PC-3 (cell line): ENCODE results near the gene CARD10. TPM values are rescaled to one million over a fixed set of nuclear protein-coding genes. Genes with fewer than 3 reads are reported as not detected.
A peak's percentile ranks its signal among the peaks of the same experiment; 100 is the strongest.

ENCODE experiments used
- ATAC-seq: fragments of 200-7000 bp; cut with Tn5 transposase; 2 replicates; pipeline ENCODE4 v1.9.1; 2020; ENCODE audit warnings: mild to moderate bottlenecking, moderate library complexity
- BruUV-seq: library from RNA; stranded (reverse); fragments of 400-500 nt; replicated peaks from 2 replicates; lab custom pipeline; 2021; lab: Mats Ljungman, UMichigan
- CTCF ChIA-PET: fragments of 300-600 bp; sonication (Branson Sonifier 250); formaldehyde crosslinking; loops from one replicate; lab custom pipeline; 2022; ENCODE audit warnings: antibody characterized with exemption; lab: Charles Lee
- POLR2A ChIA-PET: fragments of 300-600 bp; sonication (Branson Sonifier 250); formaldehyde crosslinking; loops from one replicate; lab custom pipeline; 2022; ENCODE audit warnings: antibody characterized with exemption; ENCODE audit not compliant: unreplicated experiment; lab: Charles Lee
- DNase-seq: peaks from one replicate; pipeline ENCODE4 v3.0.0-alpha.2; 2015
- H2AFZ ChIP-seq: fragments of 300-600 bp; sonication (generic); 2 replicates; pipeline ENCODE4 v1.6.0; 2016; ENCODE audit warnings: antibody characterized with exemption, low read length
- H3F3A ChIP-seq: fragments of 300-600 bp; sonication (generic); one replicate; pipeline ENCODE4 v1.6.0; 2017; ENCODE audit warnings: antibody characterized with exemption, low read length, control low read depth, mild to moderate bottlenecking; ENCODE audit not compliant: unreplicated experiment
- H3K27ac ChIP-seq: fragments of 300-600 bp; sonication (generic); 2 replicates; pipeline ENCODE4 v1.5.1; 2016; ENCODE audit warnings: mild to moderate bottlenecking, low read length
- H3K27me3 ChIP-seq: fragments of 300-600 bp; sonication (generic); 2 replicates; pipeline ENCODE4 v1.6.1; 2016; ENCODE audit warnings: low read length, mixed read lengths
- H3K36me3 ChIP-seq: fragments of 300-600 bp; sonication (generic); 2 replicates; pipeline ENCODE4 v1.6.1; 2016; ENCODE audit warnings: low read depth, mixed run types, low read length, mixed read lengths
- H3K4me1 ChIP-seq: fragments of 300-600 bp; sonication (generic); 2 replicates; pipeline ENCODE4 v1.5.1; 2016; ENCODE audit warnings: low read length; ENCODE audit not compliant: insufficient read depth
- H3K4me2 ChIP-seq: fragments of 300-600 bp; sonication (generic); 2 replicates; pipeline ENCODE4 v1.6.0; 2016; ENCODE audit warnings: low read length
- H3K4me3 ChIP-seq: fragments of 300-600 bp; sonication (generic); 2 replicates; pipeline ENCODE4 v1.5.1; 2016; ENCODE audit warnings: mild to moderate bottlenecking, low read length, mixed read lengths
- H3K79me2 ChIP-seq: fragments of 300-600 bp; sonication (generic); 2 replicates; pipeline ENCODE4 v1.6.1; 2017; ENCODE audit warnings: low read length, mixed read lengths
- H3K9ac ChIP-seq: fragments of 300-600 bp; sonication (generic); 2 replicates; pipeline ENCODE4 v1.6.0; 2016; ENCODE audit warnings: mild to moderate bottlenecking, low read length
- H3K9me2 ChIP-seq: fragments of 300-600 bp; sonication (generic); replicated peaks from 2 replicates; pipeline ENCODE4 v1.6.1; 2016; ENCODE audit warnings: mixed run types, low read length, mixed read lengths
- H3K9me3 ChIP-seq: fragments of 300-600 bp; sonication (generic); 2 replicates; pipeline ENCODE4 v1.6.1; 2016; ENCODE audit warnings: low read length, mixed read lengths
- H4K20me1 ChIP-seq: fragments of 300-600 bp; sonication (generic); 2 replicates; pipeline ENCODE4 v1.6.1; 2016; ENCODE audit warnings: low read length, mixed read lengths
- EZH2 ChIP-seq: fragments of 300-600 bp; sonication (generic); IDR thresholded peaks from one replicate; pipeline ENCODE4 v1.6.1; 2017; ENCODE audit warnings: antibody characterized with exemption, mild to moderate bottlenecking, low read length; ENCODE audit not compliant: unreplicated experiment
- EZH2phosphoT487 ChIP-seq: fragments of 300-600 bp; sonication (generic); IDR thresholded peaks from 2 replicates; pipeline ENCODE4 v1.6.1; 2018; ENCODE audit warnings: mild to moderate bottlenecking, antibody characterized with exemption, low read length, borderline replicate concordance
- intact Hi-C: fragments of 100-400 bp; cut with micrococcal nuclease; formaldehyde crosslinking; loops from 2 replicates; pipeline ENCODE4 v1.9.0; 2023
- total RNA-seq: library from RNA; depleted of rRNA; stranded (reverse); fragments of >200 nt; gene quantifications from 2 replicates; pipeline ENCODE4 v1.2.3, GENCODE V29; 2014
- TF ChIP-seq, protein P1 (sequence below): fragments of 300-600 bp; sonication (generic); conservative IDR thresholded peaks from 2 replicates; pipeline ENCODE4 v1.5.1; 2017; ENCODE audit warnings: antibody characterized with exemption, low read depth, mild to moderate bottlenecking, low read length

The CARD10 gene
- total RNA-seq, 1 experiment from 2014 or later = 20.7 TPM

DNA sequence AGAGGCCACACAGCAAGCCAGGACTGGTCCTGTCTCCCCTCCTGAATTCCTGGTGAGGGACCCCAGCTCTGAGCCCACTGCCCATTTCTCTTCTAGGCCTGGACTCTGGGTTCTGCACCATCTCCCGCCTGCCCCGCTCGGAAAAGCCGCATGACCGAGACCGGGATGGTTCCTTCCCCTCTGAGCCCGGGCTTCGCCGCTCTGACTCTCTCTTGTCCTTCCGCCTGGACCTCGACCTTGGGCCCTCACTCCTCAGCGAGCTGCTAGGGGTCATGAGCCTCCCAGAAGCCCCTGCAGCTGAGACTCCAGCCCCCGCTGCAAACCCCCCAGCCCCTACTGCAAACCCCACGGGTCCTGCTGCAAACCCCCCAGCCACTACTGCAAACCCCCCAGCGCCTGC is 48.8 kb upstream of the CARD10 start:
- ChIA-PET CTCF (no interaction called here), POLR2A (interaction anchor here (0.6 kb wide), 1 partner anchor 25 kb away, joined by 3 read pairs; no protein-coding TSS in a partner anchor)
- H3K4me3 ChIP-seq = no peak overlapping the region
- H3K27me3 ChIP-seq = no peaks in the 10 kb centered on the region
- H3F3A ChIP-seq = peaks cover 5% of the 10 kb centered on the region
- no peak overlapping the region for H3K9ac ChIP-seq
- DNase-seq = no peak
- TF ChIP-seq EZH2phosphoT487 = no peak
- TF ChIP-seq EZH2 = no peak
- TF ChIP-seq, protein P1, sequence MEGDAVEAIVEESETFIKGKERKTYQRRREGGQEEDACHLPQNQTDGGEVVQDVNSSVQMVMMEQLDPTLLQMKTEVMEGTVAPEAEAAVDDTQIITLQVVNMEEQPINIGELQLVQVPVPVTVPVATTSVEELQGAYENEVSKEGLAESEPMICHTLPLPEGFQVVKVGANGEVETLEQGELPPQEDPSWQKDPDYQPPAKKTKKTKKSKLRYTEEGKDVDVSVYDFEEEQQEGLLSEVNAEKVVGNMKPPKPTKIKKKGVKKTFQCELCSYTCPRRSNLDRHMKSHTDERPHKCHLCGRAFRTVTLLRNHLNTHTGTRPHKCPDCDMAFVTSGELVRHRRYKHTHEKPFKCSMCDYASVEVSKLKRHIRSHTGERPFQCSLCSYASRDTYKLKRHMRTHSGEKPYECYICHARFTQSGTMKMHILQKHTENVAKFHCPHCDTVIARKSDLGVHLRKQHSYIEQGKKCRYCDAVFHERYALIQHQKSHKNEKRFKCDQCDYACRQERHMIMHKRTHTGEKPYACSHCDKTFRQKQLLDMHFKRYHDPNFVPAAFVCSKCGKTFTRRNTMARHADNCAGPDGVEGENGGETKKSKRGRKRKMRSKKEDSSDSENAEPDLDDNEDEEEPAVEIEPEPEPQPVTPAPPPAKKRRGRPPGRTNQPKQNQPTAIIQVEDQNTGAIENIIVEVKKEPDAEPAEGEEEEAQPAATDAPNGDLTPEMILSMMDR = no peak
- H3K79me2 ChIP-seq = peaks cover 37% of the 10 kb centered on the region
- H3K4me1 ChIP-seq = peaks cover 42% of the 10 kb centered on the region
- peaks cover 17% of the 10 kb centered on the region for H4K20me1 ChIP-seq
- H3K27ac ChIP-seq = no peak overlapping the region
- no peak for ATAC-seq
- H2AFZ ChIP-seq = no peak overlapping the region
- no peak overlapping the region for H3K4me2 ChIP-seq
- no peaks in the 10 kb centered on the region for H3K9me3 ChIP-seq
- BruUV-seq = no TSS peak
- H3K9me2 ChIP-seq = no peaks in the 10 kb centered on the region
- intact Hi-C loops = no loop called here
- H3K36me3 ChIP-seq = peaks cover 8% of the 10 kb centered on the region

DNA sequence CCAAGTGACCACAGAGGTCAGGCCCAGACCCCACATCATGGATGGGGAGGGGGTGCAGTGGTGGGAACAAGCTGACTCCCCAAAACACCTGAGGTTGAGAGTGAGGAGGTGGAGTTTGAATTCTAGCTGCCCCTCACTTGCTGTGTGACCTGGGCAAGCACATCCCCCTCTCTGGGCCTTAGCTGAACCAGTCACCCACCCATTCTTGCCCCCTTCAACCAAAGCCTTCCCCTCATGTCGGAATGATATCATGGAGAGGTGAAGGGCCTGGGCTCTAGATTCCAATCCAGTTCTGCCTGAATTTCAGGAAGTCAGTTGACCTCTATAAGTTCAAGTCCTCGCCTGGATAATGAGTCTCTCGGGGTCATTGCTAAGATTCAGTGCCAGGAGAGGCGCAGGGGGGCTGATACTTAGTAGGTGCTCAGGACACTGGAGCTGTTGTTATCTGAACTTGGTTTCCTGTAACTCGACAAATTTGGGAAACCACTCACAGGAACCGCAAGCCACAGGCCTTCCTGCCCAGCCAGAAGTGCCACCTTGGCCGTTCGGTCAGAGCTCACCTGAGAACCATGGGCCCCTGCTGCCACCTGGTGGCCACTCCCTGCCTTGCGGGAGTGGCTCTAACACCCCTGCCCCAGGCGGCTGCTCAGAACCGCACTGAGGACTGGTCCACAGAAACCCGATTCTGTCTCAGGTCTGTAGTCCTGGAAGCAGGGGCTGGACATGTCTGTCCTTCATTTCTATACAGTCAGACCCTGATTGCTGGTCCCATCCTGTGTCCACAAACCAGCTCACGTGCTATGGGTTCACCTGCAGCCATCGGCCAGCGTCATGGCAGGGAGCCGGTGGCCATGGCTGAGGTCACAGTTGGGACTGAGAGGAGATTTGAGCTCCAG is 47.9 kb upstream of the CARD10 start:
- Histone ChIP-seq H3F3A (peaks cover 5% of the 10 kb centered on the region), H2AFZ (no peak overlapping the region), H3K4me3 (no peak overlapping the region), H3K36me3 (peaks cover 8% of the 10 kb centered on the region), H3K9me3 (no peaks in the 10 kb centered on the region), H3K9me2 (no peaks in the 10 kb centered on the region), H3K27ac (peak overlapping the region; percentile 53), H4K20me1 (peaks cover 17% of the 10 kb centered on the region), H3K27me3 (no peaks in the 10 kb centered on the region), H3K4me1 (peaks cover 51% of the 10 kb centered on the region), H3K4me2 (peak overlapping the region; percentile 33; the same call in 1 of the 2 replicates), H3K9ac (no peak overlapping the region), H3K79me2 (peaks cover 46% of the 10 kb centered on the region)
- ChIA-PET CTCF (interaction anchor here (0.8 to 1.8 kb wide), 5 partner anchors 17 to 42 kb away, joined by 3 to 12 read pairs (median 7); partner anchors contain the start of gene GGA1), POLR2A (interaction anchor here (0.6 kb wide), 3 partner anchors 22 to 278 kb away, joined by 3 to 9 read pairs (median 3); no protein-coding TSS in a partner anchor)
- TF ChIP-seq EZH2 = no peak
- TF ChIP-seq, protein P1 = peak; percentile 89
- TF ChIP-seq EZH2phosphoT487 = no peak
- DNase-seq = peak; percentile 93
- no TSS peak for BruUV-seq
- intact Hi-C loops = loop anchor here (1.0 kb wide), 1 partner anchor 28 kb away; no protein-coding TSS in a partner anchor
- peak; percentile 63 for ATAC-seq
